Activated CD8-positive, alpha-beta memory T cell treated with anti-CD3 and anti-CD28 coated beads for 24 hours (primary cell): ENCODE results near the gene ELFN1.

Source experiments
- DNase-seq: peaks from one replicate; pipeline ENCODE4 v3.0.0-alpha.2; 2020

The ELFN1 gene

GRCh38 chr7:1745576-1746490, 75.8 kb downstream of the ELFN1 start:
- no peak for DNase-seq

DNA sequence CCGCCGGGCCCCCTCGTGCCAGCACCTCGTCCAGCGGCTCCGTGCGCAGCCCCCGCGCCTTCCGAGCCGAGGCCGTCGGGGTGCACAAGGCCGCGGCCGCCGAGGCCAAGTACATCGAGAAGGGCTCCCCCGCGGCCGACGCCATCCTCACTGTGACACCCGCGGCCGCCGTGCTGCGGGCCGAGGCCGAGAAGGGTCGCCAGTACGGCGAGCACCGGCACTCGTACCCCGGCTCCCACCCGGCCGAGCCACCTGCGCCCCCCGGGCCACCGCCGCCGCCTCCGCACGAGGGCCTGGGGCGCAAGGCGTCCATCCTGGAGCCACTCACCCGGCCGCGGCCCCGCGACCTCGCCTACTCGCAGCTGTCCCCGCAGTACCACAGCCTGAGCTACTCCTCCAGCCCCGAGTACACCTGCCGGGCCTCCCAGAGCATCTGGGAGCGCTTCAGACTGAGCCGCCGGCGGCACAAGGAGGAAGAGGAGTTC, 76.5 kb downstream of the ELFN1 start:
- DNase-seq, result no peak

DNA sequence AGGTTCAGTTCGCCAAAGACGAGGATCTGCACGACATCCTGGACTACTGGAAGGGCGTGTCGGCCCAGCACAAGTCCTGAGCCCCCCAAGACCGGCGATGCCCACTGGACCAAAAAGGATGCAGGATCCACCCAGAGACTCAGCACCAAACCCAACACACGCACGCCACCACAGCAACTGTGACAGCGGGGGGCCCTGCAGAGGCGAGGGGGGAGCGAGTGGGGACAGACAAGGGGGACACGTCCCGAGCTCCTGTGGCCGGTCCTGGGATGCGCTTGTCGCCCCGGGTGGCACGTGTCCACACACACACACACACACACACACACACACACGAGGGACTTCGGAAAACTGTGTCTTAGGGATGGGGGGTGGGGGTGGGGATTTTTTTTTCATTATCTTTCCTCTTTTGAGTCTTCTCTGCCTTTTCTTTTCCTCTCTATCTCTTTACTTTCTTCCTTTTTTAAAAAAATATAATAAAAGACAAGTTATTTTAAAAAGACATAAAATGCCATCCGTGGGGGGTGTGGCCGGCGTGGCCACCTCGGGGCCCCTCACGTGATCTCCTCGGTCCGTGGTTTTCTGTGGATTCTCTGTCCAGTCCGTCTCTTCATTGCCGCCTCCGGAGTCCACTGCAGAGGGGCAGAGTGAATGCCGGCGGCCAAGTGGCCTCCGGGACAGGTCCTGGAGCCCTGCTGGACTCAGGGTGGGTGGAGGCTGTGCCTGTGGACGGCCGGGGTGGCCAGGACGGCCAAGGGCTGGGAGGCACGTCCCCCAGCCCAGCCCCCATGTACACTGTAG, 77.1 kb downstream of the ELFN1 start:
- no peak for DNase-seq

- no peak for DNase-seq
These were observed 78.2 kb downstream of the ELFN1 start for GRCh38 chr7:1748076-1748838.

DNA sequence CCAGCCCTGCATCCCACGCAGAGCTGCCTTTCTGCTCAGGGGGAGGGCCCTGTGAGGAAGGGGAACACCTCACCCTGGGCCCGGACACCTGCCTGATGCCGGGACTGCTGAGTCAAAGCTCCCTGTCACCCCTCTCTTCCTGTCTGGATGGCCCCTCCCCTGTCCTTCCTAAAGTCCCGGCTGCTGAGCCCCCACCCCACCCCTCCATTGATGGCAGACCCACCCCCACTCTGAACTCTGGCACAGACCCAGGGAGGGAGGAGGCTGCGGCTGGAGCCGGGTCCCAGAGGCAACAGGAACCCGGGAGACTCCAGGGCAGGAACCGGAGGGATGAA, 78.7 kb downstream of the ELFN1 start:
- no peak for DNase-seq

GRCh38 chr7:1749351-1749863, 79.3 kb downstream of the ELFN1 start:
- no peak for DNase-seq

- no peak for DNase-seq
These were observed 79.9 kb downstream of the ELFN1 start for GRCh38 chr7:1749864-1750466.

DNA sequence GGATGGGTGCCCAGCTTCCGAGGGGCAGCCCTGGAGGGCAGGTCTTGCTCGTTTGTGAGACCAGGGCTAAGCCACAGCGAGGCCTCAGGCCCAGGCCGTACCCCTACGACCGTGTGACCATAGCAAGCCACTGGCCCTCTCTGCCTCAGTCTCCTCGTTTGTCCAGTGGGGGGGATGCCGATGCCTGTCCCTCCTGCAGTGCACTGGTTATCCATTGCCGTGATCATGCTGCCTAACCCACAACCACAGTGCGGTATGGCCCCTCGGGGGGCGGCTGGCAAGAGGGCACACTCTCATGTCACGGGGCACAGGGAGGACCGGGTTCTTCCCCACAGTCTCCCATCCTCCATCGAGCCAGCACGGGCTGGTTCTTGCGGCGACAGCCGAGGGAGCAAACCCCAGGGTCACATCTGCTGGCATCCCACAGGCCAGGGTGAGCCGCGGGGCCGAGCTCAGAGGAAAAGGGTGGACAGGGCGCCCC, 80.5 kb downstream of the ELFN1 start:
- DNase-seq, result no peak

DNA sequence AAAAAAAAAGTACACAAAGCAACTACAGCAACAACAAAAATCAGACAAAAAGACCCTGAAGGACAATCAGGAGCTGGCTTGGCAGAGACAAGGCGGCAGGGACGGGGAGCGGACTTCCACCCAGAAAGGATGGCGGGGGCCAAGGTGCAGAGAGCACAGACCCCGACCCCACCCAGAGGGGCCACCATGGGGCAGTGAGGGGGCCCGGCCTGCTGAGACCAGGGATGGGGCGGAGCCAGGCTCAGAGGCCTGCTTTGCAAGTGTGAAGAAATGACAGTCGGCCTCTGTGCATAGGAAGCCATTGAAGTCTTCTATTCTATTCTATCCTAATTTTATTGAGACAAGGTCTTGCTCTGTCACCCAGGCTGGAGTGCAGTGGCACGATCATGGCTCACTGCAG, 82.0 kb downstream of the ELFN1 start:
- no peak for DNase-seq

- no peak for DNase-seq
These were observed 82.9 kb downstream of the ELFN1 start for GRCh38 chr7:1752771-1753563.

DNA sequence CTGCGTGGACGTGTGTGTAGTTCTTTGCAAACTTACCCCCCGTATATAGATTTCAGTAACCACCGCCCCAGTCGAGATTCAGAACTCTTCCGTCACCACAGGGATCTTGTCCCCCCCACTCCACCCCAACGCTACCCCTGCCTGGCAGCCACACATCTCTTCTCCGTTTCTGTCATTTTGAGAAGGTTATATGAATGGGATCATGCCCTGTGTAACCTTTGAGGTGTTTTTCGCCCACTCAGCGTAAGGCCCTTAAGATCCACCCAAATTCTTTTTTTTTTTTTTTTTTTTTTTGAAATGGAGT, 83.4 kb downstream of the ELFN1 start:
- no peak for DNase-seq

DNA sequence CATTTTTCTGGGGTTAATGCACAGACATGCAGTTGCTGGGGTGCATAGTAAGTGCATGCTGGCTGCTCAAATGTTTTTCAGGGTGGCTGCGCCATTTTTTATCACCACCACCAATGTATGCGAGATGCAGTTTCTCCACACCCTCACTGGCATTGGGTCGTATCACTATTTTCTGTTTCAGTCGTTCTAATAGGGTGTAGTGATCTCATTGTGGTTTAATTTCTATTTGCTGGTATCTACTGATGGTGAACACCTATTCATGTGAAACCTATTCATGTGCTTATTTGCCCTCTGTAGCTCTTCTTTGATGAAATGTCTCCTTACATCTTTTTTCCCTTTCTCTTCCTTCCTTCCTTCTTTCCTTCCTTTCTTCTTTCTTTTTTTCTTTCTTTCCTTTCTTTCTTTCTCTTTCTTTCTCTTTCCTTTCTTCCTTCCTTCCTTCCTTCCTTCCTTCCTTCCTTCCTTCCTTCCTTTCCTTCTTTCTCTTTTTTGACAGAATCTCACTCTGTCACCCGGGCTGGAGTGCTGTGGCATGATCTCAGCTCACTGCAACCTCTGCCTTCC, 84.3 kb downstream of the ELFN1 start:
- no peak for DNase-seq

DNA sequence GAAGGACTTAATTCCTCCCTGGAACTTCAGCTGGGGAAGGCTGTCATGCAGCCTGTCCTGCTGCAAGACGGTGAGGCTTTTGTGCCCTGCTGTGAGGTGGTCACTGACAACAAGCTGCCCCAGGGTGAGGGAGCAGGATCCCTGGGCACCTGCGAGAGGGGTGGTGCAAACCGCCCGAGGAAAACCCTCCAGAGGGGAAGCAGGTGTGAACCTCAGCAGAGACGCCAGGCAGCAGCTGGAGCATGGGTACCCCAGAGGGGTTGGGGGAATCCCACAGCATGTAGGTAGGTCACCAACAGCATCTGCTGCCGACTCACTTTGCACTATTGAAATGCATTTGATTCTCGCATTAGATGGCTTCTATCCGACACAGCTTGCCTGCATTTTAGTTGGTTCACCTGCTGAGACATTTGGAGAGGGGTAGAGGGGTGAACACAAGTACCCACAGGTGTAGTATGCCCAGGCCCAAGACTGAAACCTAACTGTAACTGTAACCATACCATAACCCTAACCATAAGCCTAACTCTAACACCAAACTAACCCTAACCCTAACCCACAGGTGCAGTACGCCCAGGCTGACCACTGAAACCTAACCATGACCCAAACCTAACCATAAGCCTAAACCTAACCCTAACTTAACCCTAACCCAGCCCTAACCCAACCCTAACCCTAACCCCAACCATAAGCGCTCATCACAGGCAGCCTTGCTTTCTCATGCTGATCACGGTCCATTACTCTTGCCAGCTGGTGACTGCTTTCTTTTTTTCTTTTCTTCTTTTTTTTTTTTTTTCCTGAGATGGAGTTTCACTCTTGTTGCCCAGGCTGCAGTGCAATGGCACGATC, 85.9 kb downstream of the ELFN1 start:
- no peak for DNase-seq

- DNase-seq, result no peak
These were observed 87.5 kb downstream of the ELFN1 start for GRCh38 chr7:1757601-1758000.

DNA sequence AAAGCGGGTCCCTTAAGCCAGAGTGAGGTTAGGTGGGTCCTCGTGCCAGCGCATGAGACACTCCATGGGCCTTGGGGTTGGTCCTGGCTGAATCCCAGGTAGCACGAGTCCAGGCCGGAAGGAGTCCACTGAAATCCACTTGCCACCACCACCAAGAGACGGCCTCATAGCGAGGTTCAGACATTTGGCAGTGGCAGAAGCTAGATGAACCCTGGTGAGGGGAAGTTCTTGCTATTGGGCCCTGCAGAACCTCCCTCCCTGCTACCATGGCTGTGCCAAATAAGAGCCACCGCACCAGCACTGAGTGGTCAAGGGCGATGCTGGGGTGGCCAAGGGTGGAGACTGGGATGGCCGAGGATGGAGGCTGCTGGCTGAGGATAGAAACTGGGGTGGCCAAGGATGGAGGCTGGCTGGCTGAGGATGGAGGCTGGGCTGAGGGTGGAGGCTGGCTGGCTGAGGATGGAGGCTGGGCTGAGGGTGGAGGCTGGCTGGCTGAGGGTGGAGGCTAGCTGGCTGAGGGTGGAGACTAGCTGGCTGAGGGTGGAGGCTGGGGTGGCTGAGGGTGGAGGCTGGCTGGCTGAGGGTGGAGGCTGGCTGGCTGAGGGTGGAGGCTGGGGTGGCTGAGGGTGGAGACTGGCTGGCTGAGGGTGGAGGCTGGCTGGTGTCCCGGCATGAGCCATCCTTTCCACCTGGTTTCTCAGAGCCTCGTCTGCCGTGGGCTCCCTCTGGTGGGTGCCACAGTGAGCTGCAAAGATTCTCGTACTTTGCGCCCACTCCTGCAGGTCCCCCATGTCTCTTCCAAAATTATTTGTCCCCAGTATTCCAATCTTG, 88.2 kb downstream of the ELFN1 start:
- no peak for DNase-seq

GRCh38 chr7:1758859-1759521, 88.9 kb downstream of the ELFN1 start:
- DNase-seq, result peak; percentile 46

- DNase-seq, result peak; percentile 11
These were observed 91.0 kb downstream of the ELFN1 start for GRCh38 chr7:1761097-1761496.

GRCh38 chr7:1761774-1762173, 91.7 kb downstream of the ELFN1 start:
- DNase-seq, result no peak
